ENCODE data around the gene MPEG1.

DNA sequence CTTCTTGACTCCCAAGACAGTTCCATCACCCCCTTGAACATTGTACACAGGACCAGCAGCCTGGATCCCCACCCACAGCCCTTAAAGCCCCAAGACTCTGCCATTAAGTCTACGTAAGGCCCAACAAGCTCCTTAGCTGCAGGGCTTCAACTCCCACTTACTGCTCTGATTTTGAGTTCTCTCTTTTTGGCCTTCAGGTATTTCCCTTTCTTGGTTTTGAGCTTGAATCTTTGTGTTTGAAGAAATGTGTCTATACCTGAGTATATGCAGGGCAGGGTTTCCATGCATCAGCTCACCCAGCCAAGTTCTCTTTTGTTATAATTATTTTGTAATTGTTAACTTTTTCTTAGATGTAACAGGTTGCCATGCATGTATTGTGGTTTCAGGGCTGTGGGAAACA, 10.4 kb upstream of the MPEG1 start:
- TF ChIP-seq, protein P1, sequence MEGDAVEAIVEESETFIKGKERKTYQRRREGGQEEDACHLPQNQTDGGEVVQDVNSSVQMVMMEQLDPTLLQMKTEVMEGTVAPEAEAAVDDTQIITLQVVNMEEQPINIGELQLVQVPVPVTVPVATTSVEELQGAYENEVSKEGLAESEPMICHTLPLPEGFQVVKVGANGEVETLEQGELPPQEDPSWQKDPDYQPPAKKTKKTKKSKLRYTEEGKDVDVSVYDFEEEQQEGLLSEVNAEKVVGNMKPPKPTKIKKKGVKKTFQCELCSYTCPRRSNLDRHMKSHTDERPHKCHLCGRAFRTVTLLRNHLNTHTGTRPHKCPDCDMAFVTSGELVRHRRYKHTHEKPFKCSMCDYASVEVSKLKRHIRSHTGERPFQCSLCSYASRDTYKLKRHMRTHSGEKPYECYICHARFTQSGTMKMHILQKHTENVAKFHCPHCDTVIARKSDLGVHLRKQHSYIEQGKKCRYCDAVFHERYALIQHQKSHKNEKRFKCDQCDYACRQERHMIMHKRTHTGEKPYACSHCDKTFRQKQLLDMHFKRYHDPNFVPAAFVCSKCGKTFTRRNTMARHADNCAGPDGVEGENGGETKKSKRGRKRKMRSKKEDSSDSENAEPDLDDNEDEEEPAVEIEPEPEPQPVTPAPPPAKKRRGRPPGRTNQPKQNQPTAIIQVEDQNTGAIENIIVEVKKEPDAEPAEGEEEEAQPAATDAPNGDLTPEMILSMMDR (IDR thresholded peaks at IDR 0.05), result no peak
- no peak for TF ChIP-seq POLR2A (IDR thresholded peaks at IDR 0.05)

Data from uterus (tissue), 2 donors.